ENCODE results near the gene HLCS. TPM values are rescaled to one million over a fixed set of nuclear protein-coding genes. Genes with fewer than 3 reads are reported as not detected.

Gene HLCS
- total RNA-seq, 2 experiments from 2014 or later = 12.5 to 15.5 TPM

DNA sequence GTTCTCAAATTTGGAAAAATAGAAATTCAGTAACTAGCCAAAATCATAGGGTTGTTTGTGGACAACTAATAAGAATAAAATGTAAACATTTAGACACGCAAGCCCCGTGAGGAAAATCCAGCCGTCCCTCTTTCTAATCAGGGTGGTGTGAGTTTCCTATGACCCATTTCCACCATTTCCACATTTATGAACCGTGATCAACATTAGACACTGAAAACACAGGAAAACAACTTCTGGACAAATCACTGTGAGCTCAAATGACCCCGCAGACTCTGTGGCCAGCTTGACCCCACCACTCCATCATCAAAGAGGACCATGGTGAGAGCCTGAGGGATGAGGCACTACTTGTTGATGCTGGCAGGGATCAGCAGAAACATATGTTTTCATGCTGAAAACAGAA is 166.6 kb downstream of the HLCS start:
- intact Hi-C loops (cut with micrococcal nuclease) = no loop called here
- Mint-ChIP-seq H3K27me3 (no peaks in the 10 kb centered on the region), H3K36me3 (ENCODE audit: low read depth) (peaks cover 19% of the 10 kb centered on the region), H3K9me3 (peaks cover 17% of the 10 kb centered on the region), H3K27ac (no peak overlapping the region), H3K4me1 (ENCODE audit: low read depth) (no peaks in the 10 kb centered on the region), H3K4me3 (no peak overlapping the region)
- CTCF ChIA-PET = no interaction called here
- TF ChIP-seq, protein P1, sequence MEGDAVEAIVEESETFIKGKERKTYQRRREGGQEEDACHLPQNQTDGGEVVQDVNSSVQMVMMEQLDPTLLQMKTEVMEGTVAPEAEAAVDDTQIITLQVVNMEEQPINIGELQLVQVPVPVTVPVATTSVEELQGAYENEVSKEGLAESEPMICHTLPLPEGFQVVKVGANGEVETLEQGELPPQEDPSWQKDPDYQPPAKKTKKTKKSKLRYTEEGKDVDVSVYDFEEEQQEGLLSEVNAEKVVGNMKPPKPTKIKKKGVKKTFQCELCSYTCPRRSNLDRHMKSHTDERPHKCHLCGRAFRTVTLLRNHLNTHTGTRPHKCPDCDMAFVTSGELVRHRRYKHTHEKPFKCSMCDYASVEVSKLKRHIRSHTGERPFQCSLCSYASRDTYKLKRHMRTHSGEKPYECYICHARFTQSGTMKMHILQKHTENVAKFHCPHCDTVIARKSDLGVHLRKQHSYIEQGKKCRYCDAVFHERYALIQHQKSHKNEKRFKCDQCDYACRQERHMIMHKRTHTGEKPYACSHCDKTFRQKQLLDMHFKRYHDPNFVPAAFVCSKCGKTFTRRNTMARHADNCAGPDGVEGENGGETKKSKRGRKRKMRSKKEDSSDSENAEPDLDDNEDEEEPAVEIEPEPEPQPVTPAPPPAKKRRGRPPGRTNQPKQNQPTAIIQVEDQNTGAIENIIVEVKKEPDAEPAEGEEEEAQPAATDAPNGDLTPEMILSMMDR (IDR thresholded peaks at IDR 0.05) = no peak
- DNase-seq (no peak), ATAC-seq (no peak)
- POLR2A ChIA-PET = no interaction called here

DNA sequence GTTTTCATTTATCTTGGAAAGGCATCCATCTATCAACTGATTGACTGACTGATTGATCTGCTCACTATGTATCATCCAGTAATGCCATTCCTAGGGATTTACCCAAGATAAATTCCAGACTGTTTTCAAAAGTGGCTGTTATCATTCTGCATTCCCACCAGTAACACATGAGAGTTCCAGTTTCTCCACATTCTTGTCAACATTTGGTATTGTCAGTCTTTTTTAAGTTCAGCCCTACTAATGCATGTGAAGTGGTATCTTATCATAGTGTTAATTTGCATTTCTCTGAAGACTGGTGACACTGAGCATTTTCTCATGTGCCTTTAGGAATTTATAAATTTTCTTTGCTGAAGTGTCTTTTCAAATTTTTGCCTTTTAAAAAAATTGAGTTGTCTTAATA is 168.0 kb downstream of the HLCS start:
- ChIA-PET CTCF (no interaction called here), POLR2A (no interaction called here)
- Mint-ChIP-seq H3K27me3 (no peaks in the 10 kb centered on the region), H3K27ac (no peak overlapping the region), H3K4me3 (no peak overlapping the region), H3K4me1 (ENCODE audit: low read depth) (no peaks in the 10 kb centered on the region), H3K9me3 (peaks cover 17% of the 10 kb centered on the region), H3K36me3 (ENCODE audit: low read depth) (peaks cover 18% of the 10 kb centered on the region)
- intact Hi-C loops (cut with micrococcal nuclease) = no loop called here
- TF ChIP-seq, protein P1 (IDR thresholded peaks at IDR 0.05) = no peak
- ATAC-seq (no peak), DNase-seq (no peak)

DNA sequence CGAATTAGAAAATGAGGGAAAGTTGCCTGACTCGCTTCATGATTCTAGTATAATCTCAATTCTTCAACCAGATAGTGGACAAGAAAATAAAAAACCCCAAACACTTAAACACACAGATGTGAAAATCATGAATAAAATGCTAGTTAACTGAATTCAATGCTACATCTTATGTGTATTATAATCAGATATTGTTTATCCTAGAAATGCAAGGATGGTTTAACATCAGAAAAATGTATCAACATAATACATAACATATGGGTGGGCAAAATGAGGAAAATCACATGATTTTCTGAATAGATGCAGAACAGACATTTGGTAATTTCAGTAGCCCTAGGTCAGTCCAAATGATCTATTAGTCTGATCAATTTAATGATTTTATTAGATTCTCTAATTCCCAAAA is 170.4 kb downstream of the HLCS start:
- DNase-seq = no peak
- H3K9me3 Mint-ChIP-seq = peaks cover 17% of the 10 kb centered on the region
- peaks cover 18% of the 10 kb centered on the region for H3K36me3 Mint-ChIP-seq (ENCODE audit: low read depth)

DNA sequence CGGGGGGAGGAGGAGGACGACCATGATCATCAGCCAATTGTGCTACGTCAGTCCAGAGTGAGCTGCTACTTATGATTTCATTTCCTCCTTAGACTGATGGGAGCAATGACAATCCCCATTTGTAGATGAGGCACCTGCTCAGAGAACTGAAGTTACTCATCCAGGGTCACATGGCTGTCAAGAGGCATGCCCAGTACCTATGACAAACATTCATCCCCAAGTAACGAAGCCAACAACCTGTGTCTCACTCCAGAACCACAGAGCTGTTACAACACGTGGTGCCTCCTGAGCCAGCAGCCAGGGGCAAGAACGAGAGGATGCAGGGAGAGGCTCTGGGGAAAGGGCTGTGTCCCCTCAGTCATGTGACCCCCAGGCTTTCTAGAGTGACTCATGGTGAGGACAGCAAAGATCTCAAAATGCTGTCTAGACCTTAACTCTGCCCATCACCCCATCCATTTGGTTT is 173.9 kb downstream of the HLCS start:
- DNase-seq = peak; percentile 6
- Mint-ChIP-seq H3K9me3 (peaks cover 2% of the 10 kb centered on the region), H3K4me3 (no peak overlapping the region), H3K4me1 (ENCODE audit: low read depth) (no peaks in the 10 kb centered on the region), H3K27ac (no peak overlapping the region), H3K36me3 (ENCODE audit: low read depth) (peaks cover 7% of the 10 kb centered on the region), H3K27me3 (no peaks in the 10 kb centered on the region)
- ATAC-seq = peak; percentile 67
- ChIA-PET POLR2A (no interaction called here), CTCF (no interaction called here)
- intact Hi-C loops (cut with micrococcal nuclease) = no loop called here
- TF ChIP-seq, protein P1 (IDR thresholded peaks at IDR 0.05) = no peak

More for the DNA sequence above, 170.4 kb downstream of the HLCS start:
- ATAC-seq = no peak
- TF ChIP-seq, protein P1 (IDR thresholded peaks at IDR 0.05) = no peak
- no peaks in the 10 kb centered on the region for H3K27me3 Mint-ChIP-seq
- intact Hi-C loops (cut with micrococcal nuclease) = no loop called here
- H3K27ac Mint-ChIP-seq = no peak overlapping the region
- H3K4me3 Mint-ChIP-seq = no peak overlapping the region
- ChIA-PET POLR2A (no interaction called here), CTCF (interaction anchor here (1.5 kb wide), 1 partner anchor 14 kb away, joined by 3 read pairs; no protein-coding TSS in a partner anchor)
- H3K4me1 Mint-ChIP-seq (ENCODE audit: low read depth) = no peaks in the 10 kb centered on the region

DNA sequence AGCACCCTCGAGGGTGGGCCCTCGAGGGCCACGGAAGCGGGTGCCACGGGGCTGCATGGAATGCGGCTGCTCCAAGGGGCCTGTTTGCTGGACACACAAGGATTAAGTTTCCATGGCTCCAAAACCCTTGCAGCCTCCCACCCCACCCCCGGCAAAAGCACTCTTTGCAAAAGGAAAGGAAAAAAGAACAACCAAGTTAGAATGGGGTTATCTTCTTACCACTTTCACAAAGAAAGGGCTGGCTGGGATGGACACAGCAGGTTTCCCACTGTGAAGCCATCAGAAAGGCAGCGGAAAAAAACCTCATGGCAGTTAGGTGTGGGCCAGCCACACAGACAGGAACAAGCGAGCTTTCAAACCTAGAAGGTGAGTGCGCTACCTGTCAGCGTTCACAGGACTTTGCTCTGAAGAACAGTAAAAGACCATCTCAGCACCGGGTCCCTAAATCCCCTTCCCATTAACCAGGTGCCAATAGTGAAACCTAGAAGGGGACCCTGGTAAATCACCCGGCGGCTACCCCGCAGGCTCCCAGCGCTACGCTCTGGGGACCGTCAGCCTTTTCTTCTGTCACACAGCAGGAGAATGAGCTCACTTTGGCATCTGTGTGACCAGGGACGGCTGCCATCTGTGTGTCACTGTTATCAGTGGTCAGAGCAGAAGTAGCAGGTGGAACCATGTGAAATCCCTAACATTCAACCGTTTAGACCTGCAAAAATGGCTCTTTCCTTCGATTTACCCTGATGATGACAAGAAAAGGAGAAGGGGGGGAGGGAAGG is 174.6 kb downstream of the HLCS start:
- ATAC-seq (no peak), DNase-seq (no peak)
- Mint-ChIP-seq H3K27ac (no peak overlapping the region), H3K4me3 (no peak overlapping the region), H3K27me3 (no peaks in the 10 kb centered on the region), H3K9me3 (peaks cover 1% of the 10 kb centered on the region), H3K4me1 (ENCODE audit: low read depth) (no peaks in the 10 kb centered on the region), H3K36me3 (ENCODE audit: low read depth) (peaks cover 7% of the 10 kb centered on the region)
- TF ChIP-seq, protein P1 (IDR thresholded peaks at IDR 0.05) = no peak
- ChIA-PET POLR2A (interaction anchor here (0.6 kb wide), 1 partner anchor 46 kb away, joined by 3 read pairs; no protein-coding TSS in a partner anchor), CTCF (no interaction called here)
- intact Hi-C loops (cut with micrococcal nuclease) = no loop called here

Data from activated CD8-positive, alpha-beta T cell treated with anti-CD3 and anti-CD28 coated beads for 36 hours (primary cell).